PC-3 (cell line): ENCODE data around the gene MAGED4B. TPM values are rescaled to one million over a fixed set of nuclear protein-coding genes. Genes with fewer than 3 reads are reported as not detected.

Source experiments
- ATAC-seq: fragments of 200-7000 bp; cut with Tn5 transposase; 2 replicates; pipeline ENCODE4 v1.9.1; 2020; ENCODE audit warnings: mild to moderate bottlenecking, moderate library complexity
- BruUV-seq: library from RNA; stranded (reverse); fragments of 400-500 nt; replicated peaks from 2 replicates; lab custom pipeline; 2021; lab: Mats Ljungman, UMichigan
- CTCF ChIA-PET: fragments of 300-600 bp; sonication (Branson Sonifier 250); formaldehyde crosslinking; loops from one replicate; lab custom pipeline; 2022; ENCODE audit warnings: antibody characterized with exemption; lab: Charles Lee
- POLR2A ChIA-PET: fragments of 300-600 bp; sonication (Branson Sonifier 250); formaldehyde crosslinking; loops from one replicate; lab custom pipeline; 2022; ENCODE audit warnings: antibody characterized with exemption; ENCODE audit not compliant: unreplicated experiment; lab: Charles Lee
- DNase-seq: peaks from one replicate; pipeline ENCODE4 v3.0.0-alpha.2; 2015
- H2AFZ ChIP-seq: fragments of 300-600 bp; sonication (generic); 2 replicates; pipeline ENCODE4 v1.6.0; 2016; ENCODE audit warnings: antibody characterized with exemption, low read length
- H3F3A ChIP-seq: fragments of 300-600 bp; sonication (generic); one replicate; pipeline ENCODE4 v1.6.0; 2017; ENCODE audit warnings: antibody characterized with exemption, low read length, control low read depth, mild to moderate bottlenecking; ENCODE audit not compliant: unreplicated experiment
- H3K27ac ChIP-seq: fragments of 300-600 bp; sonication (generic); 2 replicates; pipeline ENCODE4 v1.5.1; 2016; ENCODE audit warnings: mild to moderate bottlenecking, low read length
- H3K27me3 ChIP-seq: fragments of 300-600 bp; sonication (generic); 2 replicates; pipeline ENCODE4 v1.6.1; 2016; ENCODE audit warnings: low read length, mixed read lengths
- H3K36me3 ChIP-seq: fragments of 300-600 bp; sonication (generic); 2 replicates; pipeline ENCODE4 v1.6.1; 2016; ENCODE audit warnings: low read depth, mixed run types, low read length, mixed read lengths
- H3K4me1 ChIP-seq: fragments of 300-600 bp; sonication (generic); 2 replicates; pipeline ENCODE4 v1.5.1; 2016; ENCODE audit warnings: low read length; ENCODE audit not compliant: insufficient read depth
- H3K4me2 ChIP-seq: fragments of 300-600 bp; sonication (generic); 2 replicates; pipeline ENCODE4 v1.6.0; 2016; ENCODE audit warnings: low read length
- H3K4me3 ChIP-seq: fragments of 300-600 bp; sonication (generic); 2 replicates; pipeline ENCODE4 v1.5.1; 2016; ENCODE audit warnings: mild to moderate bottlenecking, low read length, mixed read lengths
- H3K79me2 ChIP-seq: fragments of 300-600 bp; sonication (generic); 2 replicates; pipeline ENCODE4 v1.6.1; 2017; ENCODE audit warnings: low read length, mixed read lengths
- H3K9ac ChIP-seq: fragments of 300-600 bp; sonication (generic); 2 replicates; pipeline ENCODE4 v1.6.0; 2016; ENCODE audit warnings: mild to moderate bottlenecking, low read length
- H3K9me2 ChIP-seq: fragments of 300-600 bp; sonication (generic); replicated peaks from 2 replicates; pipeline ENCODE4 v1.6.1; 2016; ENCODE audit warnings: mixed run types, low read length, mixed read lengths
- H3K9me3 ChIP-seq: fragments of 300-600 bp; sonication (generic); 2 replicates; pipeline ENCODE4 v1.6.1; 2016; ENCODE audit warnings: low read length, mixed read lengths
- H4K20me1 ChIP-seq: fragments of 300-600 bp; sonication (generic); 2 replicates; pipeline ENCODE4 v1.6.1; 2016; ENCODE audit warnings: low read length, mixed read lengths
- CTCF ChIP-seq: fragments of 300-600 bp; sonication (generic); conservative IDR thresholded peaks from 2 replicates; pipeline ENCODE4 v1.5.1; 2017; ENCODE audit warnings: antibody characterized with exemption, low read depth, mild to moderate bottlenecking, low read length
- EZH2 ChIP-seq: fragments of 300-600 bp; sonication (generic); IDR thresholded peaks from one replicate; pipeline ENCODE4 v1.6.1; 2017; ENCODE audit warnings: antibody characterized with exemption, mild to moderate bottlenecking, low read length; ENCODE audit not compliant: unreplicated experiment
- EZH2phosphoT487 ChIP-seq: fragments of 300-600 bp; sonication (generic); IDR thresholded peaks from 2 replicates; pipeline ENCODE4 v1.6.1; 2018; ENCODE audit warnings: mild to moderate bottlenecking, antibody characterized with exemption, low read length, borderline replicate concordance
- intact Hi-C: fragments of 100-400 bp; cut with micrococcal nuclease; formaldehyde crosslinking; loops from 2 replicates; pipeline ENCODE4 v1.9.0; 2023
- total RNA-seq: library from RNA; depleted of rRNA; stranded (reverse); fragments of >200 nt; gene quantifications from 2 replicates; pipeline ENCODE4 v1.2.3, GENCODE V29; 2014; rRNA removed

The MAGED4B gene
- total RNA-seq, 1 experiment from 2014 or later, result 31.8 TPM

GRCh38 chrX:52034211-52034610 is 34.8 kb downstream of the MAGED4B start:
- DNase-seq, result no peak
- H3K4me2 ChIP-seq, result no peak overlapping the region
- no peaks in the 10 kb centered on the region for H3K36me3 ChIP-seq
- CTCF ChIA-PET, result no interaction called here
- H3K4me3 ChIP-seq, result no peak overlapping the region
- H4K20me1 ChIP-seq, result no peaks in the 10 kb centered on the region
- H3K9me3 ChIP-seq, result no peaks in the 10 kb centered on the region
- no peaks in the 10 kb centered on the region for H3K79me2 ChIP-seq
- H3K4me1 ChIP-seq, result no peaks in the 10 kb centered on the region
- TF ChIP-seq CTCF (no peak), EZH2 (no peak), EZH2phosphoT487 (no peak)
- H3K27ac ChIP-seq, result no peak overlapping the region
- no peak overlapping the region for H3K9ac ChIP-seq
- POLR2A ChIA-PET, result no interaction called here
- no peaks in the 10 kb centered on the region for H3K9me2 ChIP-seq
- peaks cover 25% of the 10 kb centered on the region for H3K27me3 ChIP-seq
- ATAC-seq, result no peak
- intact Hi-C loops, result no loop called here
- no TSS peak for BruUV-seq
- no peak overlapping the region for H2AFZ ChIP-seq
- H3F3A ChIP-seq, result no peaks in the 10 kb centered on the region

GRCh38 chrX:52031371-52031770 is 37.6 kb downstream of the MAGED4B start:
- no peak overlapping the region for H3K9ac ChIP-seq
- H3K36me3 ChIP-seq, result no peaks in the 10 kb centered on the region
- TF ChIP-seq EZH2 (no peak), EZH2phosphoT487 (no peak), CTCF (no peak)
- H3F3A ChIP-seq, result no peaks in the 10 kb centered on the region
- no peak for DNase-seq
- H3K4me2 ChIP-seq, result no peak overlapping the region
- ATAC-seq, result no peak
- H4K20me1 ChIP-seq, result no peaks in the 10 kb centered on the region
- no peak overlapping the region for H3K27ac ChIP-seq
- H3K79me2 ChIP-seq, result no peaks in the 10 kb centered on the region
- POLR2A ChIA-PET, result no interaction called here
- CTCF ChIA-PET, result no interaction called here
- H3K27me3 ChIP-seq, result peaks cover 19% of the 10 kb centered on the region
- no peaks in the 10 kb centered on the region for H3K9me2 ChIP-seq
- no TSS peak for BruUV-seq
- H3K4me1 ChIP-seq, result no peaks in the 10 kb centered on the region
- no peaks in the 10 kb centered on the region for H3K9me3 ChIP-seq
- no peak overlapping the region for H2AFZ ChIP-seq
- intact Hi-C loops, result no loop called here
- H3K4me3 ChIP-seq, result no peak overlapping the region

- ChIA-PET POLR2A (no interaction called here), CTCF (no interaction called here)
- Histone ChIP-seq H3K4me3 (no peak overlapping the region), H2AFZ (no peak overlapping the region), H4K20me1 (no peaks in the 10 kb centered on the region), H3K9me3 (no peaks in the 10 kb centered on the region), H3K79me2 (no peaks in the 10 kb centered on the region), H3K4me2 (no peak overlapping the region), H3K27me3 (peaks cover 23% of the 10 kb centered on the region), H3K36me3 (no peaks in the 10 kb centered on the region), H3K27ac (no peak overlapping the region), H3K9me2 (no peaks in the 10 kb centered on the region), H3K4me1 (no peaks in the 10 kb centered on the region), H3F3A (no peaks in the 10 kb centered on the region), H3K9ac (no peak overlapping the region)
- no TSS peak for BruUV-seq
- intact Hi-C loops, result no loop called here
- ATAC-seq (no peak), DNase-seq (no peak)
- TF ChIP-seq EZH2, result no peak
- no peak for TF ChIP-seq EZH2phosphoT487
- TF ChIP-seq CTCF, result no peak
Measured at GRCh38 chrX:52015794-52016193, 53.2 kb downstream of the MAGED4B start.

Other genes with a start within 250 kb of the MAGED4B start
- 128 and 141 TPM in 2 replicates for gene MAGED1, start 175.6 kb downstream of the MAGED4B start, total RNA-seq
- gene MAGED4, start 115.7 kb upstream of the MAGED4B start, total RNA-seq, result 4.6 and 41.5 TPM in 2 replicates